ENCODE results near the gene OPN4. TPM values are rescaled to one million over a fixed set of nuclear protein-coding genes. Genes with fewer than 3 reads are reported as not detected.

OPN4 gene
- total and polyA plus RNA-seq, 2 of the 13 experiments (the other 11 are each of a cell fraction or from before 2014, with no cell fraction given): not detected

DNA sequence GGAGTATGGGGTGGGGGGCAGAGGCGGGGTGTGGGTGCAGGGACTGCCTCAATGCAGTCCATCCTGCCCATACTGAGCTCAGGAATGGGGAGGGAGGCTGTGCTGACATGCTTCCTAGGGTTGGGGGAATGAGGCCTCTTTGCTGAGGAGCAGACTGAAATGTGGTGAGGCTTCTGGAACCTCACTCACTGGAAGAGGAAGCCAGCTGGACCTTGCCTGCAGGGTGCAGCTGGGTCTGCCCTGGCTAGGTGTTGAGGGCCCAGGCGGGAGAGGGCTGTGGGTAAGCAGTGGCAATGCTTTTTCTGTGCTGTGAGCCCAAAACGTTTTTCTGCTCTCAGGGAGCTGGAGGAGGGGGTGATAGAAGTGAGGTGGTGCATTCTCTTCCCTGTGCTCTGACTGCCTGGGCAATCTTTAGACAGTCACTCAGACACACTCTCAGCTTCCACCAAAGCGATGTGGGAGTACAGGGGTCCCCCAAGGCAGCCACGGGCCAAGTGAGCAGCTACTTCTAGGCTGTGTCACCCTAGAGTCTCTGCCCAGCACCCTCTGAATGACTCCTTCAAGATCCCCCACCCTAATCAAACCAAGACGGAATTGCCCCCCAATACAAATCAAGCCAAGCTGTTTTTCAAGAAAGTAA, 60.9 kb downstream of the OPN4 start (continued):
- TF ChIP-seq, protein P1, sequence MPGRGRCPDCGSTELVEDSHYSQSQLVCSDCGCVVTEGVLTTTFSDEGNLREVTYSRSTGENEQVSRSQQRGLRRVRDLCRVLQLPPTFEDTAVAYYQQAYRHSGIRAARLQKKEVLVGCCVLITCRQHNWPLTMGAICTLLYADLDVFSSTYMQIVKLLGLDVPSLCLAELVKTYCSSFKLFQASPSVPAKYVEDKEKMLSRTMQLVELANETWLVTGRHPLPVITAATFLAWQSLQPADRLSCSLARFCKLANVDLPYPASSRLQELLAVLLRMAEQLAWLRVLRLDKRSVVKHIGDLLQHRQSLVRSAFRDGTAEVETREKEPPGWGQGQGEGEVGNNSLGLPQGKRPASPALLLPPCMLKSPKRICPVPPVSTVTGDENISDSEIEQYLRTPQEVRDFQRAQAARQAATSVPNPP (CRISPR knock-in tag; IDR thresholded peaks at IDR 0.05): no peak
- TF ChIP-seq EHMT2 (IDR thresholded peaks at IDR 0.05; ENCODE audit: borderline replicate concordance, low read depth, low read length): no peak

DNA sequence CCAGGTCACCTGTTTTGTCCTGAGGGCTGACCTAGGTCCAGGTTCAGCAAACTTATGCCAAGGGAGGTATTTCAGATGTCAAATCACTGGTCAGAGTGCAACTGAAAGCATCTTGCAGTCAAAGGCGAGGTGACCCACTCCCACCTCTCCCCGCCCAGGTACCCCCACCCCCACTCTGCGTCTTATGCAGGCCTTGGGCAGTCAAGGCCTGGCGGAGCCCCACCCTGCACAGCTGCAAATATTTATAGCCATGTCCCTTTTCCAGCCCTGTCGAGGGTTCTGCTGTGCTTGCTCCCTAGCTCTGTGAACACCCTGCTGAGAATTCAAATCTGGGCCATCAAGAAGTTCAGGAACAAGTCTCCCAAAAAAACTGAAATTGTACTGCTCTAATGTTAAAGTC, 61.5 kb downstream of the OPN4 start:
- no TSS peak for BruUV-seq (replicated peaks)
- CTCF ChIA-PET (ENCODE audit: low intra/inter-chr PET ratio, low total read pairs): no interaction called here
- intact Hi-C loops (cut with micrococcal nuclease; ENCODE audit: unreplicated experiment): no loop called here
- TF ChIP-seq ZNF44 (CRISPR knock-in tag; IDR thresholded peaks at IDR 0.05): no peak
- TF ChIP-seq NR2F2 (IDR thresholded peaks at IDR 0.05; ENCODE audit: borderline replicate concordance, low read depth): no peak
- TF ChIP-seq, protein P2, sequence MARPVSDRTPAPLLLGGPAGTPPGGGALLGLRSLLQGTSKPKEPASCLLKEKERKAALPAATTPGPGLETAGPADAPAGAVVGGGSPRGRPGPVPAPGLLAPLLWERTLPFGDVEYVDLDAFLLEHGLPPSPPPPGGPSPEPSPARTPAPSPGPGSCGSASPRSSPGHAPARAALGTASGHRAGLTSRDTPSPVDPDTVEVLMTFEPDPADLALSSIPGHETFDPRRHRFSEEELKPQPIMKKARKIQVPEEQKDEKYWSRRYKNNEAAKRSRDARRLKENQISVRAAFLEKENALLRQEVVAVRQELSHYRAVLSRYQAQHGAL (CRISPR knock-in tag; IDR thresholded peaks at IDR 0.05; ENCODE audit: not compliant biosample characterization): no peak
- TF ChIP-seq ZNF230 (CRISPR knock-in tag; IDR thresholded peaks at IDR 0.05): no peak
- TF ChIP-seq, protein P3, sequence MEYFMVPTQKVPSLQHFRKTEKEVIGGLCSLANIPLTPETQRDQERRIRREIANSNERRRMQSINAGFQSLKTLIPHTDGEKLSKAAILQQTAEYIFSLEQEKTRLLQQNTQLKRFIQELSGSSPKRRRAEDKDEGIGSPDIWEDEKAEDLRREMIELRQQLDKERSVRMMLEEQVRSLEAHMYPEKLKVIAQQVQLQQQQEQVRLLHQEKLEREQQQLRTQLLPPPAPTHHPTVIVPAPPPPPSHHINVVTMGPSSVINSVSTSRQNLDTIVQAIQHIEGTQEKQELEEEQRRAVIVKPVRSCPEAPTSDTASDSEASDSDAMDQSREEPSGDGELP (IDR thresholded peaks at IDR 0.05; ENCODE audit: borderline replicate concordance, low read depth): no peak
- no peak for TF ChIP-seq KLF6 (CRISPR knock-in tag; IDR thresholded peaks at IDR 0.05)
- TF ChIP-seq ZBTB42 (CRISPR knock-in tag; IDR thresholded peaks at IDR 0.05): no peak
- no peak for TF ChIP-seq ZNF496 (CRISPR knock-in tag; IDR thresholded peaks at IDR 0.05; ENCODE audit: insufficient replicate concordance)
- TF ChIP-seq CHD2 (IDR thresholded peaks at IDR 0.05; ENCODE audit: low read depth, low read length): no peak
- no peak for TF ChIP-seq ATAD3A (CRISPR knock-in tag; IDR thresholded peaks at IDR 0.05)
- TF ChIP-seq, protein P4, sequence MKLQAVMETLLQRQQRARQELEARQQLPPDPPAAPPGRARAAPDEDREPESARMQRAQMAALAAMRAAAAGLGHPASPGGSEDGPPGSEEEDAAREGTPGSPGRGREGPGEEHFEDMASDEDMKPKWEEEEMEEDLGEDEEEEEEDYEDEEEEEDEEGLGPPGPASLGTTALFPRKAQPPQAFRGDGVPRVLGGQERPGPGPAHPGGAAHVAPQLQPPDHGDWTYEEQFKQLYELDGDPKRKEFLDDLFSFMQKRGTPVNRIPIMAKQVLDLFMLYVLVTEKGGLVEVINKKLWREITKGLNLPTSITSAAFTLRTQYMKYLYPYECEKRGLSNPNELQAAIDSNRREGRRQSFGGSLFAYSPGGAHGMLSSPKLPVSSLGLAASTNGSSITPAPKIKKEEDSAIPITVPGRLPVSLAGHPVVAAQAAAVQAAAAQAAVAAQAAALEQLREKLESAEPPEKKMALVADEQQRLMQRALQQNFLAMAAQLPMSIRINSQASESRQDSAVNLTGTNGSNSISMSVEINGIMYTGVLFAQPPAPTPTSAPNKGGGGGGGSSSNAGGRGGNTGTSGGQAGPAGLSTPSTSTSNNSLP (IDR thresholded peaks at IDR 0.05; ENCODE audit: low read depth, low read length): no peak
- no peak for TF ChIP-seq JDP2 (CRISPR knock-in tag; IDR thresholded peaks at IDR 0.05; ENCODE audit: borderline replicate concordance)
- TF ChIP-seq, protein P5, sequence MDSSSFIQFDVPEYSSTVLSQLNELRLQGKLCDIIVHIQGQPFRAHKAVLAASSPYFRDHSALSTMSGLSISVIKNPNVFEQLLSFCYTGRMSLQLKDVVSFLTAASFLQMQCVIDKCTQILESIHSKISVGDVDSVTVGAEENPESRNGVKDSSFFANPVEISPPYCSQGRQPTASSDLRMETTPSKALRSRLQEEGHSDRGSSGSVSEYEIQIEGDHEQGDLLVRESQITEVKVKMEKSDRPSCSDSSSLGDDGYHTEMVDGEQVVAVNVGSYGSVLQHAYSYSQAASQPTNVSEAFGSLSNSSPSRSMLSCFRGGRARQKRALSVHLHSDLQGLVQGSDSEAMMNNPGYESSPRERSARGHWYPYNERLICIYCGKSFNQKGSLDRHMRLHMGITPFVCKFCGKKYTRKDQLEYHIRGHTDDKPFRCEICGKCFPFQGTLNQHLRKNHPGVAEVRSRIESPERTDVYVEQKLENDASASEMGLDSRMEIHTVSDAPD (CRISPR knock-in tag; IDR thresholded peaks at IDR 0.05): no peak
- no peak for TF ChIP-seq GTF2F1 (IDR thresholded peaks at IDR 0.05; ENCODE audit: low read length)
- TF ChIP-seq NFIC (IDR thresholded peaks at IDR 0.05; ENCODE audit: low read length): no peak
- TF ChIP-seq ZNF10 (CRISPR knock-in tag; IDR thresholded peaks at IDR 0.05; ENCODE audit: borderline replicate concordance, low read depth): no peak

More for the DNA sequence above, 61.5 kb downstream of the OPN4 start:
- in situ Hi-C loops (cut with HindIII; ENCODE audit: extremely low pct_ligation_motif_present, low pct_unique_long_range_greater_than_20kb): no loop called here
- WGBS (ENCODE audit: low lambda C conversion rate): 37% methylated on average over 5 of the region's 5 CpGs
- DNase-seq (ENCODE audit: low spot score) (no peak), ATAC-seq (no peak), FAIRE-seq (no peak)
- Histone ChIP-seq H3K36me3 (replicated peaks in 1 of 2; ENCODE audit: control insufficient read depth in 1 of 2, insufficient read depth in 2 of 2, low read length in 2 of 2) (no peaks in the 10 kb centered on the region), H3K4me1 (ENCODE audit: insufficient read depth, low read length) (peaks cover 18% of the 10 kb centered on the region), H3K27me3 (ENCODE audit: control insufficient read depth in 1 of 2, insufficient read depth in 2 of 2, low read length in 2 of 2) (peaks cover 0 to 31% of the 10 kb centered on the region in 2 experiments; a peak in 3 of 5 replicates), H3K27ac (ENCODE audit: extremely low read length, insufficient read depth, low read length) (no peak overlapping the region), H4K20me1 (ENCODE audit: insufficient read depth, low read length) (no peaks in the 10 kb centered on the region), H3K9me3 (ENCODE audit: low read length) (no peaks in the 10 kb centered on the region), H3K4me3 (replicated peaks in 1 of 3; ENCODE audit: insufficient read depth in 1 of 3, low read depth in 2 of 3, low read length in 3 of 3) (no peak overlapping the region), H3K4me2 (ENCODE audit: low read depth, low read length) (no peak overlapping the region), H2AFZ (ENCODE audit: low read length) (no peak overlapping the region), H3K9ac (ENCODE audit: insufficient read depth, low read depth, low read length) (no peak overlapping the region), H3K79me2 (ENCODE audit: insufficient read depth, low read length) (no peaks in the 10 kb centered on the region)
- POLR2A ChIA-PET: no interaction called here
